Progenitor cell of endocrine pancreas (in vitro differentiated cells): ENCODE results near the gene FILIP1. TPM values are rescaled to one million over a fixed set of nuclear protein-coding genes. Genes with fewer than 3 reads are reported as not detected.

Source experiments
- DNase-seq: peaks from one replicate; pipeline ENCODE4 v3.0.0; 2021; ENCODE audit warnings: low spot score; ENCODE audit not compliant: unreplicated experiment
- H3K27ac Mint-ChIP-seq: 2 replicates; pipeline ENCODE4 v1.8.0; 2021; ENCODE audit warnings: mild to moderate bottlenecking, moderate library complexity, mixed read lengths
- H3K27me3 Mint-ChIP-seq: 2 replicates; pipeline ENCODE4 v1.8.0; 2021; ENCODE audit warnings: mixed read lengths
- H3K36me3 Mint-ChIP-seq: 2 replicates; pipeline ENCODE4 v1.8.0; 2022; ENCODE audit warnings: mixed read lengths; ENCODE audit not compliant: insufficient read depth
- H3K4me1 Mint-ChIP-seq: 2 replicates; pipeline ENCODE4 v1.8.0; 2021; ENCODE audit warnings: low read depth, mixed read lengths
- H3K4me3 Mint-ChIP-seq: 2 replicates; pipeline ENCODE4 v1.8.0; 2021; ENCODE audit warnings: low read depth, mild to moderate bottlenecking, moderate library complexity, mixed read lengths
- H3K9me3 Mint-ChIP-seq: 2 replicates; pipeline ENCODE4 v1.8.0; 2021; ENCODE audit warnings: low read depth, mixed read lengths
- CTCF ChIP-seq: fragments of 200-600 bp; sonication (generic); IDR thresholded peaks from one replicate; pipeline ENCODE4 v1.5.0; 2021; ENCODE audit warnings: antibody characterized with exemption, mild to moderate bottlenecking; ENCODE audit not compliant: unreplicated experiment
- total RNA-seq: library from RNA; stranded (reverse); gene quantifications from 2 replicates; pipeline ENCODE4 v1.2.1, GENCODE V29; 2021

The FILIP1 gene
- total RNA-seq, 1 donor from 2014 or later: 0.31 TPM

GRCh38 chr6:75288023-75288422 is 205.6 kb downstream of the FILIP1 start:
- Mint-ChIP-seq H3K27me3 (no peaks in the 10 kb centered on the region), H3K4me1 (peaks cover 14% of the 10 kb centered on the region), H3K4me3 (no peak overlapping the region), H3K36me3 (no peaks in the 10 kb centered on the region), H3K9me3 (no peaks in the 10 kb centered on the region), H3K27ac (peak overlapping the region; percentile 78)
- no peak for TF ChIP-seq CTCF
- DNase-seq: no peak

- no peak overlapping the region for H3K4me3 Mint-ChIP-seq
- H3K4me1 Mint-ChIP-seq: peaks cover 18% of the 10 kb centered on the region
- DNase-seq: no peak
- no peaks in the 10 kb centered on the region for H3K27me3 Mint-ChIP-seq
- no peaks in the 10 kb centered on the region for H3K36me3 Mint-ChIP-seq
- TF ChIP-seq CTCF: no peak
- peak overlapping the region; percentile 14 for H3K27ac Mint-ChIP-seq
- H3K9me3 Mint-ChIP-seq: no peaks in the 10 kb centered on the region
These were observed 206.2 kb downstream of the FILIP1 start for GRCh38 chr6:75287424-75287823.

GRCh38 chr6:75286955-75287354 is 206.6 kb downstream of the FILIP1 start:
- no peak for DNase-seq
- Mint-ChIP-seq H3K4me1 (peaks cover 20% of the 10 kb centered on the region), H3K27ac (peak overlapping the region; percentile 14), H3K27me3 (no peaks in the 10 kb centered on the region), H3K9me3 (no peaks in the 10 kb centered on the region), H3K4me3 (peak overlapping the region; percentile 60), H3K36me3 (no peaks in the 10 kb centered on the region)
- no peak for TF ChIP-seq CTCF

- no peak for TF ChIP-seq CTCF
- H3K9me3 Mint-ChIP-seq: no peaks in the 10 kb centered on the region
- no peak overlapping the region for H3K27ac Mint-ChIP-seq
- H3K27me3 Mint-ChIP-seq: no peaks in the 10 kb centered on the region
- peaks cover 26% of the 10 kb centered on the region for H3K4me1 Mint-ChIP-seq
- no peak for DNase-seq
- no peak overlapping the region for H3K4me3 Mint-ChIP-seq
- H3K36me3 Mint-ChIP-seq: no peaks in the 10 kb centered on the region
These were observed 208.3 kb downstream of the FILIP1 start for GRCh38 chr6:75285283-75285639.

GRCh38 chr6:75284632-75285282 is 208.8 kb downstream of the FILIP1 start, which contains the start of gene TMEM30A:
TMEM30A (minus strand) TSS chr6:75284792; CDS start chr6:75284638, 154 bp downstream.
- Mint-ChIP-seq H3K27ac (no peak within 1 kb of the TSS), H3K36me3 (no peaks in the 10 kb centered on the region), H3K4me3 (no peak within 1 kb of the TSS), H3K9me3 (no peaks in the 10 kb centered on the region), H3K27me3 (no peaks in the 10 kb centered on the region), H3K4me1 (peaks cover 31% of the 10 kb centered on the region)
- peak; percentile 88 for DNase-seq
- TF ChIP-seq CTCF: no peak
